GM18520 (cell line): ENCODE data around the gene STXBP4.

ENCODE experiments used
- ATAC-seq: cut with Tn5 transposase; IDR thresholded peaks from one replicate; pipeline ENCODE4 v1.9.1; 2021; ENCODE audit not compliant: unreplicated experiment

Gene STXBP4

GRCh38 chr17:55166506-55166905 is 197.9 kb downstream of the STXBP4 start:
- ATAC-seq, result no peak

GRCh38 chr17:55167024-55167725 is 198.6 kb downstream of the STXBP4 start:
- no peak for ATAC-seq

- ATAC-seq, result peak; percentile 70
Observed at GRCh38 chr17:55168958-55169687, 200.6 kb downstream of the STXBP4 start.

GRCh38 chr17:55171634-55172328 is 203.2 kb downstream of the STXBP4 start:
- no peak for ATAC-seq

- ATAC-seq, result no peak
Observed at GRCh38 chr17:55172612-55173011, 204.0 kb downstream of the STXBP4 start.

GRCh38 chr17:55174133-55174532 is 205.6 kb downstream of the STXBP4 start:
- ATAC-seq, result no peak

GRCh38 chr17:55175788-55176427 is 207.3 kb downstream of the STXBP4 start:
- no peak for ATAC-seq

GRCh38 chr17:55177159-55177854 is 208.7 kb downstream of the STXBP4 start:
- no peak for ATAC-seq

- no peak for ATAC-seq
Observed at GRCh38 chr17:55177855-55178217, 209.3 kb downstream of the STXBP4 start.

- ATAC-seq, result no peak
Observed at GRCh38 chr17:55186937-55187770, 218.6 kb downstream of the STXBP4 start.

GRCh38 chr17:55190748-55191147 is 222.2 kb downstream of the STXBP4 start:
- ATAC-seq, result peak; percentile 58

- ATAC-seq, result no peak
Observed at GRCh38 chr17:55198690-55199370, 230.3 kb downstream of the STXBP4 start.

GRCh38 chr17:55200904-55201303 is 232.3 kb downstream of the STXBP4 start:
- ATAC-seq, result no peak

- ATAC-seq, result no peak
Observed at GRCh38 chr17:55201308-55201932, 232.9 kb downstream of the STXBP4 start.

- ATAC-seq, result no peak
Observed at GRCh38 chr17:55202896-55203295, 234.3 kb downstream of the STXBP4 start.

- no peak for ATAC-seq
Observed at GRCh38 chr17:55208078-55208812, 239.7 kb downstream of the STXBP4 start.

GRCh38 chr17:55210292-55210691 is 241.7 kb downstream of the STXBP4 start:
- ATAC-seq, result no peak

GRCh38 chr17:55212880-55213279 is 244.3 kb downstream of the STXBP4 start:
- ATAC-seq, result no peak
